ENCODE measurements around the gene WNT1.

WNT1 gene

GRCh38 chr12:49000346-49000745, 22.2 kb downstream of the WNT1 start:
- no peak for DNase-seq (ENCODE audit: low spot score)

- no peak for DNase-seq (ENCODE audit: low spot score)
These were observed 30.8 kb downstream of the WNT1 start for GRCh38 chr12:49008943-49009342.

GRCh38 chr12:49010092-49010668, 32.1 kb downstream of the WNT1 start:
- no peak for DNase-seq (ENCODE audit: low spot score)

- DNase-seq (ENCODE audit: low spot score), result no peak
These were observed 34.6 kb downstream of the WNT1 start for GRCh38 chr12:49012739-49013138.

GRCh38 chr12:49013428-49013827, 35.3 kb downstream of the WNT1 start:
- DNase-seq (ENCODE audit: low spot score), result no peak

GRCh38 chr12:49014547-49014946, 36.4 kb downstream of the WNT1 start:
- no peak for DNase-seq (ENCODE audit: low spot score)

- DNase-seq (ENCODE audit: low spot score), result no peak
These were observed 37.1 kb downstream of the WNT1 start for GRCh38 chr12:49015196-49015595.

- DNase-seq (ENCODE audit: low spot score), result peak; percentile 53
These were observed 39.8 kb downstream of the WNT1 start for GRCh38 chr12:49017891-49018260.

GRCh38 chr12:49018261-49019119, 40.4 kb downstream of the WNT1 start, which contains the start of gene PRKAG1:
TSS of gene PRKAG1 (minus strand) at chr12:49018776. CDS start at chr12:49018740, 36 bp downstream.
- DNase-seq (ENCODE audit: low spot score), result peak; percentile 97

GRCh38 chr12:49019120-49019430, 41.0 kb downstream of the WNT1 start:
- no peak for DNase-seq (ENCODE audit: low spot score)

GRCh38 chr12:49019443-49020324, 41.6 kb downstream of the WNT1 start:
- peak; percentile 31 for DNase-seq (ENCODE audit: low spot score)

GRCh38 chr12:49020441-49020840, 42.3 kb downstream of the WNT1 start:
- DNase-seq (ENCODE audit: low spot score), result no peak

- DNase-seq (ENCODE audit: low spot score), result no peak
These were observed 43.3 kb downstream of the WNT1 start for GRCh38 chr12:49021292-49021915.

GRCh38 chr12:49022558-49023178, 44.5 kb downstream of the WNT1 start:
- no peak for DNase-seq (ENCODE audit: low spot score)

- no peak for DNase-seq (ENCODE audit: low spot score)
These were observed 45.7 kb downstream of the WNT1 start for GRCh38 chr12:49023812-49024211.

GRCh38 chr12:49024543-49024942, 46.4 kb downstream of the WNT1 start:
- DNase-seq (ENCODE audit: low spot score), result no peak

GRCh38 chr12:49025463-49025862, 47.3 kb downstream of the WNT1 start:
- DNase-seq (ENCODE audit: low spot score), result no peak

GRCh38 chr12:49026101-49026500, 48.0 kb downstream of the WNT1 start:
- DNase-seq (ENCODE audit: low spot score), result no peak

GRCh38 chr12:49026678-49027480, 48.8 kb downstream of the WNT1 start:
- no peak for DNase-seq (ENCODE audit: low spot score)

- no peak for DNase-seq (ENCODE audit: low spot score)
These were observed 49.9 kb downstream of the WNT1 start for GRCh38 chr12:49027846-49028555.
